GM10266 (cell line): Measurements from ENCODE around the gene SUGP2.
A peak's percentile ranks its signal among the peaks of the same experiment; 100 is the strongest.

ENCODE experiments used
- DNase-seq: peaks from one replicate; pipeline ENCODE4 v3.0.0; 2012; ENCODE audit errors: extremely low spot score
- CTCF ChIP-seq: IDR thresholded peaks from 2 replicates; pipeline ENCODE4 v1.5.1; 2012; ENCODE audit warnings: mild to moderate bottlenecking, low read depth; ENCODE audit not compliant: control insufficient read depth, insufficient read depth; ENCODE audit errors: missing control alignments

The SUGP2 gene

GRCh38 chr19:19057317-19057716 lies 24.0 kb upstream of the SUGP2 start:
- no peak for DNase-seq
- no peak for TF ChIP-seq CTCF

DNA sequence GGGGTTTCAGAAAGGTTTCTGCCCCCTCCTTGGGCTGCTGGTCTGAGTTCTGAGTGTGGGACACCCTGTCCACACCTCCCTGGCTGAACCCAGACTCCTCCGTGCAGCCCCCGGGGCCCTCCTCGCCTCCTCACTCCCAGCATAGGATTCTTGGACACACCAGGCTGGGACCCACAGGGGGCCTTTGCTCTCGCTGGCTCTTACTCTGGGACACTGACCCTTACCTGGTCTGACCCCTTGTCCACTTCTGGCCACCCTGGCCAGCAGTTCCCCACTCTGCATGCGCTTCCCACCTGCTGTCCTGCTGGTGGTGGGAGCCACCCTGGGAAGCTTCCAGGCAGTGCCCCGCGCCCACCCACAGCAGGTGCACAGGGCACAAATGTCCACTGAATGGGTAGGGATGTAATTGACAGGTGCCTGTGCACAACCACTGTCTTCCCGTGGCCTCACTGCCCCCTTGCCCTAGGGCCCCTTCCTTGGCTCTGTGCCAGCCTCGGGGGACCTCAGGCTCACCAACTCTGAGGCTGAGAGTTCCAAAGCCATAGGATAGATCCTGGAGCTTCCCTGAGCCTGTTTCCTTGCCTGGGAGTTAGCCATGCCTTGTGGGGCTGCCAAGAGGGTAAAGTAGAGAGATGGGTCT lies 23.4 kb upstream of the SUGP2 start:
- TF ChIP-seq CTCF = no peak
- no peak for DNase-seq

DNA sequence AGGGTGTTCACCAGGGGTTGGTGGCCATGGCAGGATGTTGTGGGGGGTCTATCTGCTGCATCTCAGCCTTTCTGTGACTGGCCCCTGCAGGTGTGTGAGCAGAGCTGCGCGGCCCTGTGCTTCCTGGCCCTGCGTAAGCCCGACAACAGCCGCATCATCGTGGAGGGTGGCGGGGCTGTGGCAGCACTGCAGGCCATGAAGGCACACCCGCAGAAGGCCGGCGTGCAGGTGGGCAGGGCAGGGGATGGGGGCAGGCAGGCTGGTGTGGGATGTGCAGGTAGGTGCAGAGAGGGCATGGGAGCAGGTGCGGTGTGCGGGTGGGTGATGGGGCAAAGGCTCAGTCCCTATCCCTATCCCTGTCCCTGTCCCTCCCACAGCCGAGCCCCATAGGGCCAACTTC lies 22.4 kb upstream of the SUGP2 start:
- no peak for DNase-seq
- TF ChIP-seq CTCF = no peak

GRCh38 chr19:19054939-19055440 lies 21.7 kb upstream of the SUGP2 start:
- no peak for TF ChIP-seq CTCF
- DNase-seq = no peak

- no peak for DNase-seq
Measured at GRCh38 chr19:19054315-19054938, 21.1 kb upstream of the SUGP2 start.

DNA sequence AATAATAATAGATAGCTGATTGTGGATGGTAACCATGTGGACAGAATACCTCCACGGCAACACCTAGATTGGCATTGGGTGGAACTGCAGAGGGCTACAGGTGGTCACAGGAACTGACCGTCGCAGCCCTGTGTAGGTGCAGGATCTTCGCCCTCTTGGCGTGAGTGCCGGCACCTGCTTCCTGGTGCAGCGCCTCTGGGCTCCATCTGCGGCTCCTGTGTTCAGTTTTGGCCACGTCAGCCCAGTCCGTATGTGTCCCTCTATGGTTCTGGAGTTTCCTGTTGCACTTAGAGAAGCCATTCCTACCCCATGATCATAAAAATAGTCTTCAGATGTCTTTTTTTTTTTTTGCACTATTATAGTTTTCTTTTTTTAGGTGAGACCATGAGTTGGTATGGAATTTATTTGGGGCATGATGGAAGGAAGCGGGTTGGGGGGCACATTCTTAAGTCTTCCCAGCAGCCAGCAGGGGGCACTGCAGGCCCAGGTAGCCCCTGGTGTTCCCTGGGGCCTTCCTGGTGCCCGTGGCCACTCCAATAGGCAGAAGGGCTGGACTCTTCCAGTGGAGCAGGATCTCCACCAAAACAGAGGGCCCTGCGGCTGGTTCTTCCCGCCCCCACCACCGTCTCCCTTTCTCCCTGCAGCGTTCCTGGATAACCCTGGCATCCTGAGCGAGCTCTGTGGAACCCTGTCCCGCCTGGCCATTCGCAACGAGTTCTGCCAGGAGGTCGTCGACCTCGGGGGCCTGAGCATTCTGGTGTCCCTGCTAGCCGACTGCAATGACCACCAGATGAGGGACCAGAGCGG lies 20.4 kb upstream of the SUGP2 start:
- TF ChIP-seq CTCF = peak; percentile 76

More at GRCh38 chr19:19054315-19054938, 21.1 kb upstream of the SUGP2 start:
- TF ChIP-seq CTCF = no peak

More for the DNA sequence above, 20.4 kb upstream of the SUGP2 start:
- peak; percentile 65 for DNase-seq
